Parathyroid adenoma (tissue), 2 donors: ENCODE results near the gene IRAK1.

Experiments
- H2AFZ ChIP-seq: fragments of 300-600 bp; sonication (generic); one replicate; pipeline ENCODE4 v1.7.0; 2017; ENCODE audit warnings: antibody characterized with exemption, mild to moderate bottlenecking
- H3K27ac ChIP-seq: fragments of 300-600 bp; sonication (generic); one replicate; pipeline ENCODE4 v1.7.0; 2017
- H3K27me3 ChIP-seq: fragments of 300-600 bp; sonication (generic); one replicate; pipeline ENCODE4 v1.7.0; 2017; ENCODE audit warnings: low read length; ENCODE audit not compliant: control insufficient read depth, insufficient read depth
- H3K36me3 ChIP-seq: fragments of 300-600 bp; sonication (generic); one replicate; pipeline ENCODE4 v1.7.0; 2017; ENCODE audit warnings: low read length; ENCODE audit not compliant: control insufficient read depth, insufficient read depth
- H3K4me1 ChIP-seq: fragments of 300-600 bp; sonication (generic); one replicate; pipeline ENCODE4 v1.7.0; 2017; ENCODE audit warnings: control low read depth
- H3K4me2 ChIP-seq: fragments of 300-600 bp; sonication (generic); one replicate; pipeline ENCODE4 v1.7.0; 2017; ENCODE audit warnings: low read length
- H3K4me3 ChIP-seq: fragments of 300-600 bp; sonication (generic); one replicate; pipeline ENCODE4 v1.7.0; 2017; ENCODE audit warnings: low read depth, low read length
- H3K79me2 ChIP-seq: fragments of 300-600 bp; sonication (generic); one replicate; pipeline ENCODE4 v1.7.0; 2017; ENCODE audit warnings: control low read depth
- H3K9ac ChIP-seq: fragments of 300-600 bp; sonication (generic); one replicate; pipeline ENCODE4 v1.7.0; 2017; ENCODE audit warnings: mild to moderate bottlenecking
- H3K9me3 ChIP-seq: fragments of 300-600 bp; sonication (generic); one replicate; pipeline ENCODE4 v1.7.0; 2017; ENCODE audit warnings: low read length; ENCODE audit not compliant: control insufficient read depth
- TF ChIP-seq, protein P1 (sequence below): fragments of 300-600 bp; sonication (generic); IDR thresholded peaks from one replicate; pipeline ENCODE4 v1.7.0; 2017; ENCODE audit warnings: antibody characterized with exemption, mild to moderate bottlenecking
- donor health status: primary hyperparathyroidism.

IRAK1 gene

DNA sequence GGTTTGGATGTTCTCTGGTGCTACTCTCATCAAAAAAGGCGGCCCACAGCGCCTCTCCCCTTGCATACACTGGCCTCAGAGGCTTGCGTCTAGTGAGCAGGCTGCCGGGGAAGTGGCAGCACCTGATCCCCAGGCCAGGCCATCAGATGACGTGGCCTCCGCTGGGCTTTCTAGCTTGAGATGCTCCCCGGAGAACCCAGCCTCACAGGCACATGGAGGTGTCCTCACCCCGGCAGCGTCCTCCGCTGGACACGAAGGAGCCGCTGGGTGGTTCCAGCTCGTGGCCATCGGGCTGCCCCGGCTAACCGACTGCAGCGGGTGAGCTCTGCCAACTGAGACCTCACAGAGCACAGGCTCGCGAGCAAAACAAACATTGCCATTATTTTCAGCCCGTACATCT lies 12.8 kb downstream of the IRAK1 start:
- H3K79me2 ChIP-seq = no peaks in the 10 kb centered on the region
- H3K4me2 ChIP-seq = no peak overlapping the region
- no peaks in the 10 kb centered on the region for H3K4me1 ChIP-seq
- H3K27me3 ChIP-seq = no peaks in the 10 kb centered on the region
- no peak overlapping the region for H3K27ac ChIP-seq
- TF ChIP-seq, protein P1, sequence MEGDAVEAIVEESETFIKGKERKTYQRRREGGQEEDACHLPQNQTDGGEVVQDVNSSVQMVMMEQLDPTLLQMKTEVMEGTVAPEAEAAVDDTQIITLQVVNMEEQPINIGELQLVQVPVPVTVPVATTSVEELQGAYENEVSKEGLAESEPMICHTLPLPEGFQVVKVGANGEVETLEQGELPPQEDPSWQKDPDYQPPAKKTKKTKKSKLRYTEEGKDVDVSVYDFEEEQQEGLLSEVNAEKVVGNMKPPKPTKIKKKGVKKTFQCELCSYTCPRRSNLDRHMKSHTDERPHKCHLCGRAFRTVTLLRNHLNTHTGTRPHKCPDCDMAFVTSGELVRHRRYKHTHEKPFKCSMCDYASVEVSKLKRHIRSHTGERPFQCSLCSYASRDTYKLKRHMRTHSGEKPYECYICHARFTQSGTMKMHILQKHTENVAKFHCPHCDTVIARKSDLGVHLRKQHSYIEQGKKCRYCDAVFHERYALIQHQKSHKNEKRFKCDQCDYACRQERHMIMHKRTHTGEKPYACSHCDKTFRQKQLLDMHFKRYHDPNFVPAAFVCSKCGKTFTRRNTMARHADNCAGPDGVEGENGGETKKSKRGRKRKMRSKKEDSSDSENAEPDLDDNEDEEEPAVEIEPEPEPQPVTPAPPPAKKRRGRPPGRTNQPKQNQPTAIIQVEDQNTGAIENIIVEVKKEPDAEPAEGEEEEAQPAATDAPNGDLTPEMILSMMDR = no peak
- no peaks in the 10 kb centered on the region for H3K9me3 ChIP-seq
- H3K36me3 ChIP-seq = no peaks in the 10 kb centered on the region
- H2AFZ ChIP-seq = no peak overlapping the region
- no peak overlapping the region for H3K9ac ChIP-seq
- H3K4me3 ChIP-seq = no peak overlapping the region

DNA sequence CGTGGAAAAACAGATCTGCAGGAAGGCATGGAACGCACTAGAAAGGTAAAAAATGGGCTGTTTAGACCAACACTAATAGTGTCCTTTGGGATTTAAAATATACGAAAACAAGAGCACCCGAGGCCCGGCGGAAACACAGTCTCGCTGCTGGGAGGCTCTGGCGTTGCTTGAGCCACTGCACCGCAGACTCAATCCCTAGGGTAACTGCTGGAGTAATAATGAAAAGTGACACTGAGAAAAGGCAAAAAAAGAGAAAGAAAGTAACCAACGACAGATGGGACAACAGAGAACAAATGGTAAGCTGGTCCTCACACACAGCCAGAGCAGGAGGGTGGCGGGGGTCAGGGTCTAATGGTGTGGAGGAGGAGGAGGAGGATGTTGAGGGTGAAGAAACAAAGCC lies 15.4 kb downstream of the IRAK1 start:
- Histone ChIP-seq H3K36me3 (no peaks in the 10 kb centered on the region), H3K9me3 (no peaks in the 10 kb centered on the region), H2AFZ (no peak overlapping the region), H3K4me3 (no peak overlapping the region), H3K79me2 (no peaks in the 10 kb centered on the region), H3K27me3 (no peaks in the 10 kb centered on the region), H3K9ac (no peak overlapping the region), H3K4me2 (no peak overlapping the region), H3K4me1 (no peaks in the 10 kb centered on the region), H3K27ac (no peak overlapping the region)
- TF ChIP-seq, protein P1 = no peak

DNA sequence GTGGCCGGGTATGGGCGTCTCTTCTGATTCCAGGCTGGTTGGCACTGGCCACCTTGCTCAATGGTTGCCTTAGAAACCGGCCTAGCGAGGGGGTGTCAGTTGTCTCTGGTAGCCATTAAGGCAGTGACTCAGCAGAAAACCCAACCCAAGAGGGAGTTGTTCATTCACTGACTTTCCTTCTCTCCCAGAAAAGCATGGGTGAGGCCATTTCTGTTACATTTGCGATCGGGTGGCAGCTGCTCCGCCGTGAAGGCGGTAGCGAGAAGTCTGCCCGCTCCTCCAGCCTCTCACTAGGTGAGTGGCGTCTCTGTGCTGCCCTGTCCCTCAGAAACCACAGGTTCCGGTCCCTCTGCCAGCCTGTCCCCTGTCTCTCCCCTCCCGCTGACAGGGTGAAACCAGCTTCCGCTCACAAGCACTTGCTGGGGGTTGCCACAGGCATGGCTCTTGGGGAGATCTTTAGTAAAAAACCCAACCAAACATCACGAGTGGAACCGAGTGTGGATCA lies 17.4 kb downstream of the IRAK1 start:
- no peaks in the 10 kb centered on the region for H3K27me3 ChIP-seq
- H2AFZ ChIP-seq = no peak overlapping the region
- no peak overlapping the region for H3K4me2 ChIP-seq
- TF ChIP-seq, protein P1 = no peak
- H3K79me2 ChIP-seq = no peaks in the 10 kb centered on the region
- no peaks in the 10 kb centered on the region for H3K4me1 ChIP-seq
- H3K9ac ChIP-seq = no peak overlapping the region
- H3K36me3 ChIP-seq = no peaks in the 10 kb centered on the region
- H3K27ac ChIP-seq = no peak overlapping the region
- no peak overlapping the region for H3K4me3 ChIP-seq
- H3K9me3 ChIP-seq = no peaks in the 10 kb centered on the region

DNA sequence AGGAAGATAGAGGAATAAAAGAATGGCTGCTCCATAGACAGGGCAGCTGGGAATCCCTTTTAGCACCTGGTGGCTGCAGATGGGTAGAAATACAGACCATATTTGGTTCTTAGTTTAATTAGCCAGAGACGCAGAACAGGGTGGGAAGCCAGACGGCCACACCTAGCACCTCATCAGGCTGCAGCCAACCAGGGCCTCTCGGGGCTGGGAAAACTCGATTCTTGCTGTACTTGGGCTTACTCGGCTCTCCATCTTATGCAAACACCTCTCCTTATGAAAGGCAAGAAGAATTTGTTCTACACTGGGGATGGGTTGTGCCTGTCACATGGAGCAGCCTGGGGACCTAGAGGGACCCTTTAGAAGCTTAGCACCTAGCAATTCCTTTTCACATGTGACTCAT lies 19.7 kb downstream of the IRAK1 start:
- no peak overlapping the region for H3K27ac ChIP-seq
- no peak overlapping the region for H3K4me3 ChIP-seq
- no peaks in the 10 kb centered on the region for H3K79me2 ChIP-seq

More for the DNA sequence above, 19.7 kb downstream of the IRAK1 start:
- TF ChIP-seq, protein P1 = no peak
- no peaks in the 10 kb centered on the region for H3K9me3 ChIP-seq
- no peak overlapping the region for H2AFZ ChIP-seq
- H3K4me2 ChIP-seq = no peak overlapping the region
- H3K4me1 ChIP-seq = no peaks in the 10 kb centered on the region
- H3K36me3 ChIP-seq = no peaks in the 10 kb centered on the region
- no peaks in the 10 kb centered on the region for H3K27me3 ChIP-seq
- H3K9ac ChIP-seq = no peak overlapping the region
